ENCODE results near the gene TAC3.

DNA sequence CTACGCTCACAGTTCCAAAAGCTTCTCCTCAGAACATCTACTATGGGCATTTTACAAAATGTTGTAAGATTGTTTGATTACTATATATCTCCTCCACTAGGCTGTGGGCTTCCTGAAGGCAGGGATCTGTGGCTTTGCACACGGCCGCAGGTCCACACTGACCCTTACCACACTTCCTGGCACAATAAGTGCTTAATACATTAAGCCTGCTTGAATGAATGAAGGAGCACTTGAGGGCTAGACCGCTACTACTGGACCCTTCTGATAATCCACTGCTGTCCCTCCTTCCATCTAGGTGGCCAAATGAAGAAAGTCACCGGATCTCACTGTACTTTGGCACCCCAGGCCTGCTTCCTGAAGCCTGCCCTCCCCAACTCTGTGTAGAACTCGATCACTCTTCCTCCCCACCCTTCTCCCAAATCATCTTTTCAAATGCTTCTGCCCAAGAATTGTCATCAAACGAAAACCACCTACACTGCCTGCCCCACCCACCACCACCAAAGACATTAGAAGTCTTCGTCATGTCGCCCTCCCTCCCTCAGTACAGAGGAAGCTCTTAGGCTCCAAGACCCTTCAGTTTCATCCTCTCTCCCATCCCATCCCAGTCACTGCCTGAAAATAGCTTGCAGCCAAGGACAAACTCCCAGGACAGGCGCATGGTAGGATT is 9.4 kb downstream of the TAC3 start:
- no peak for TF ChIP-seq EZH2phosphoT487 (IDR thresholded peaks at IDR 0.05; ENCODE audit: borderline replicate concordance)
- TF ChIP-seq, protein P1, sequence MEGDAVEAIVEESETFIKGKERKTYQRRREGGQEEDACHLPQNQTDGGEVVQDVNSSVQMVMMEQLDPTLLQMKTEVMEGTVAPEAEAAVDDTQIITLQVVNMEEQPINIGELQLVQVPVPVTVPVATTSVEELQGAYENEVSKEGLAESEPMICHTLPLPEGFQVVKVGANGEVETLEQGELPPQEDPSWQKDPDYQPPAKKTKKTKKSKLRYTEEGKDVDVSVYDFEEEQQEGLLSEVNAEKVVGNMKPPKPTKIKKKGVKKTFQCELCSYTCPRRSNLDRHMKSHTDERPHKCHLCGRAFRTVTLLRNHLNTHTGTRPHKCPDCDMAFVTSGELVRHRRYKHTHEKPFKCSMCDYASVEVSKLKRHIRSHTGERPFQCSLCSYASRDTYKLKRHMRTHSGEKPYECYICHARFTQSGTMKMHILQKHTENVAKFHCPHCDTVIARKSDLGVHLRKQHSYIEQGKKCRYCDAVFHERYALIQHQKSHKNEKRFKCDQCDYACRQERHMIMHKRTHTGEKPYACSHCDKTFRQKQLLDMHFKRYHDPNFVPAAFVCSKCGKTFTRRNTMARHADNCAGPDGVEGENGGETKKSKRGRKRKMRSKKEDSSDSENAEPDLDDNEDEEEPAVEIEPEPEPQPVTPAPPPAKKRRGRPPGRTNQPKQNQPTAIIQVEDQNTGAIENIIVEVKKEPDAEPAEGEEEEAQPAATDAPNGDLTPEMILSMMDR (conservative IDR thresholded peaks at IDR 0.05; ENCODE audit: low read length) = no peak

Data from Loucy (cell line).